ENCODE results near the gene FSD1.
A peak's percentile ranks its signal among the peaks of the same experiment; 100 is the strongest.

The FSD1 gene

DNA sequence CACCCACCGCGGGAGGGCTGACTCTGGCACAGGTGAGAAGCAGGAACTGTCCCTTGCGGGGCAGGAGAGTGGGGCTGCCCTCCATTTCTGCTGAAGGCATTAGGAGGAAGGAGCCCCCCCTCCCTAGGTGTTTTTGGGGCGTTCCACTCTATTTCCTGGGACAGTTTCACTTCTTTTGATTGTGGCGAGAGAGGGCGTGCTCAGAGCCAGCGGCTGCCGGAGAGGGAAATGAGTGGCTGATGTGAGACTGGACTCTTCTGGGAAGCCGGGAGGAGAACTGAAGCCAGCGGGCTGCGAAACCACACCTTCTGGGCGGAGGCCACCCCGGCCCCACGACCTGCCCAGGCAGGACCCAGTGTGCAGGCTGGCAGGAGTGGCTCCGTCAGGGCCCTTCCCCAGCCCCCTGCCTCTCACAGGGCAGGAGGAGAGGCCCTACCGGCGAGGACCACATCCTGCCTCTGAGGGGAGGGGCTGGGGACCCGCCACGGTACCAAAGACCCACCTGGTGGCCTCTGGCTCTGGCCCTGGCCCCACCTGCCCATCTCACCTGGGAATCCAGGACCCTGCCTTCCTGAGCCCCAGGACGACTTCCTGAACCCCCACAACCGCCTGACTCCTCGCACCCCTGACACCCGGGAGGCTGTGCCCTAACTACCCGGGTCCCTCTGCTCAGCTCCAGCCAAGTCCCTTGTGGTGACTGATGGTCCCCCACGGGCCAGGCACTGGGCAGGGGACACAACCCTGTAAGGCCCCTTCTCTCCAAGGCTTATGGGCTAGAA is 64.9 kb downstream of the FSD1 start:
- no peak overlapping the region for H4K12ac ChIP-seq (ENCODE audit: low read depth, low read length)
- DNase-seq, result no peak
- H3K14ac ChIP-seq (ENCODE audit: low read length), result no peak overlapping the region
- peaks cover 20% of the 10 kb centered on the region for H3K79me2 ChIP-seq (ENCODE audit: control insufficient read depth, insufficient read depth, low read length, poor library complexity)
- no peak overlapping the region for H2BK12ac ChIP-seq (ENCODE audit: low read length)
- H2AK5ac ChIP-seq (ENCODE audit: low read length), result no peak overlapping the region
- peak overlapping the region; percentile 17 for H3K4ac ChIP-seq (ENCODE audit: low read depth, low read length)
- H3K9me3 ChIP-seq (ENCODE audit: insufficient read depth, low read depth, low read length), result peaks cover 2% of the 10 kb centered on the region
- no peaks in the 10 kb centered on the region for H3K27me3 ChIP-seq (ENCODE audit: insufficient read depth, low read length)
- H3K27ac ChIP-seq (ENCODE audit: low read depth, low read length), result no peak overlapping the region
- H2BK120ac ChIP-seq (ENCODE audit: insufficient read depth, low read length, poor library complexity), result no peak overlapping the region
- H3K23ac ChIP-seq (ENCODE audit: low read length), result no peak overlapping the region
- H3K4me3 ChIP-seq (ENCODE audit: low read depth, low read length), result no peak overlapping the region
- no peak overlapping the region for H3K9ac ChIP-seq (ENCODE audit: low read length)
- H4K8ac ChIP-seq (ENCODE audit: low read depth, low read length), result no peak overlapping the region
- no peak overlapping the region for H3K4me2 ChIP-seq (ENCODE audit: low read length)
- peak overlapping the region; percentile 6 for H3K18ac ChIP-seq (ENCODE audit: low read length)
- H3K4me1 ChIP-seq (ENCODE audit: control insufficient read depth in 1 of 2, insufficient read depth in 2 of 2, low read length in 2 of 2), result peaks cover 21 to 23% of the 10 kb centered on the region in 2 experiments
- peaks cover 49 to 53% of the 10 kb centered on the region in 2 experiments for H3K36me3 ChIP-seq (ENCODE audit: control insufficient read depth in 1 of 2, insufficient read depth in 2 of 2, low read length in 2 of 2)
- H2BK5ac ChIP-seq (ENCODE audit: low read depth, low read length, poor library complexity), result no peak overlapping the region
- H2AFZ ChIP-seq (ENCODE audit: insufficient read depth, low read length, poor library complexity), result no peak overlapping the region
- no peak overlapping the region for H4K91ac ChIP-seq (ENCODE audit: low read depth, low read length)
- H3K79me1 ChIP-seq (ENCODE audit: low read length), result peaks cover 13% of the 10 kb centered on the region
- WGBS (ENCODE audit: extremely low coverage, insufficient coverage, insufficient read length), result no CpG with 5 or more reads among the region's 25 CpGs

DNA sequence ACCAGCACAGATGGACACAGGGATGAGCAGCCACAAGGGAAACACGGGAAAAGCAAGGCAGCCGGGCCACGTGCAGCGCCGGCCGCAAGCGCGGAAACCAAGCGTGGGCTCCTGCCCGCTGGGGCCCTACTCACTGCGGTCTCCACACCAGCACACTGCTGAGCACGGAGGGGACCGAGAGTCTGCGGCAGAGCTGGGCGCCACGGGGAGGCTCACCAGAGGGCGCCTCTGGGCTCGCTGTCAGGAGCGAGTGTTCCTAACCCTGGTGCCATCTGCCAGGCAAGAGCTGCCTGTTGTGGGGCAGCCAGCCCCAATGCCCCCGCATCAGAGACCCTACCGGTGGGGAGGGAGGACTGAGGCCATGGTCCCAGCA is 65.5 kb downstream of the FSD1 start:
- no peaks in the 10 kb centered on the region for H3K27me3 ChIP-seq (ENCODE audit: insufficient read depth, low read length)
- H3K9ac ChIP-seq (ENCODE audit: low read length), result no peak overlapping the region
- H3K27ac ChIP-seq (ENCODE audit: low read depth, low read length), result no peak overlapping the region
- H3K4me2 ChIP-seq (ENCODE audit: low read length), result no peak overlapping the region
- H3K23ac ChIP-seq (ENCODE audit: low read length), result no peak overlapping the region
- H3K18ac ChIP-seq (ENCODE audit: low read length), result peak overlapping the region; percentile 18
- no peak overlapping the region for H2AK5ac ChIP-seq (ENCODE audit: low read length)
- H2BK12ac ChIP-seq (ENCODE audit: low read length), result no peak overlapping the region
- no peak overlapping the region for H2BK5ac ChIP-seq (ENCODE audit: low read depth, low read length, poor library complexity)
- no peak overlapping the region for H3K4me3 ChIP-seq (ENCODE audit: low read depth, low read length)
- H4K91ac ChIP-seq (ENCODE audit: low read depth, low read length), result no peak overlapping the region
- H4K8ac ChIP-seq (ENCODE audit: low read depth, low read length), result no peak overlapping the region
- DNase-seq, result peak in 1 of 2 donors; percentile 26
- no peak overlapping the region for H2BK120ac ChIP-seq (ENCODE audit: insufficient read depth, low read length, poor library complexity)
- no peak overlapping the region for H4K12ac ChIP-seq (ENCODE audit: low read depth, low read length)
- no peak overlapping the region for H3K14ac ChIP-seq (ENCODE audit: low read length)
- H3K4me1 ChIP-seq (ENCODE audit: control insufficient read depth in 1 of 2, insufficient read depth in 2 of 2, low read length in 2 of 2), result peaks cover 27 to 29% of the 10 kb centered on the region in 2 experiments
- peaks cover 25% of the 10 kb centered on the region for H3K79me2 ChIP-seq (ENCODE audit: control insufficient read depth, insufficient read depth, low read length, poor library complexity)
- peaks cover 2% of the 10 kb centered on the region for H3K9me3 ChIP-seq (ENCODE audit: insufficient read depth, low read depth, low read length)
- peaks cover 19% of the 10 kb centered on the region for H3K79me1 ChIP-seq (ENCODE audit: low read length)
- peaks cover 48 to 51% of the 10 kb centered on the region in 2 experiments for H3K36me3 ChIP-seq (ENCODE audit: control insufficient read depth in 1 of 2, insufficient read depth in 2 of 2, low read length in 2 of 2)
- no peak overlapping the region for H2AFZ ChIP-seq (ENCODE audit: insufficient read depth, low read length, poor library complexity)
- H3K4ac ChIP-seq (ENCODE audit: low read depth, low read length), result peak overlapping the region; percentile 17
- no CpG with 5 or more reads among the region's 21 CpGs for WGBS (ENCODE audit: extremely low coverage, insufficient coverage, insufficient read length)

DNA sequence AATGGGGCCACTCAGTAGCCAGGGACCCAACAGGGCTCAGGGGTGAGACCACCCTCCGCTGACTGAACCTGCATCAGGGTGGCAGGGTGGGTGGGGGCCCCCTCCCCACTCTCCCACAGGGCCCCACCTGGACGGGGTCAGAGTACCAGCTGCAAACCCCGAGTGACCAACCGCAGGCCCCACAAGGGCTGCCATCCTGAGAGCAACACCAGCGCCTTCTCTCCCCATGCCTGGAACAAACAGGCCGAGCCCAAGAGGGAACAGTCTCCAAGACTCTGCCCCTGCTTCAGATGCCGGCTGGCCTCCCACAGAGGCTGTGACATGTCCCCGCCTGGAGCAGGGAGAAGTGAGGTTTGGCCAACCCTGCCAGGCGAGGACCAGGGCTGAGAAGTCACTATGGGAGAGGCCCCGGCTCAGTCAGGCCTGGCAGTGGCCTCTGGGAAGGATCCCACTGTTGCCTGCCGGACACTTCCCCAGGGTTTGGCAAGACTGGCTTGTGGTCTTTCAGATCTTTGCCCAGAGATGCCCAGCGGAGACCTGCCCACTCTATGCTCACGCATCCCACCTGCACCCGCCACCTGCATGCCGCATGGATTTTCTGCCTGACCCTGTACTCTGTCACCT is 66.1 kb downstream of the FSD1 start:
- no peak overlapping the region for H3K23ac ChIP-seq (ENCODE audit: low read length)
- peak overlapping the region; percentile 20 for H3K18ac ChIP-seq (ENCODE audit: low read length)
- H2BK5ac ChIP-seq (ENCODE audit: low read depth, low read length, poor library complexity), result no peak overlapping the region
- no peak overlapping the region for H4K91ac ChIP-seq (ENCODE audit: low read depth, low read length)
- no peak overlapping the region for H4K8ac ChIP-seq (ENCODE audit: low read depth, low read length)
- no peak overlapping the region for H3K27ac ChIP-seq (ENCODE audit: low read depth, low read length)
- H2AK5ac ChIP-seq (ENCODE audit: low read length), result no peak overlapping the region
- peaks cover 32 to 36% of the 10 kb centered on the region in 2 experiments for H3K4me1 ChIP-seq (ENCODE audit: control insufficient read depth in 1 of 2, insufficient read depth in 2 of 2, low read length in 2 of 2)
- no peak overlapping the region for H2AFZ ChIP-seq (ENCODE audit: insufficient read depth, low read length, poor library complexity)
- H3K14ac ChIP-seq (ENCODE audit: low read length), result no peak overlapping the region
- H4K12ac ChIP-seq (ENCODE audit: low read depth, low read length), result no peak overlapping the region
- H3K9me3 ChIP-seq (ENCODE audit: insufficient read depth, low read depth, low read length), result peaks cover 2% of the 10 kb centered on the region
- H3K79me1 ChIP-seq (ENCODE audit: low read length), result peaks cover 22% of the 10 kb centered on the region
- whole genome bisulfite sequencing (ENCODE audit: extremely low coverage, insufficient coverage, insufficient read length), result no CpG with 5 or more reads among the region's 15 CpGs
- peaks cover 41 to 44% of the 10 kb centered on the region in 2 experiments for H3K36me3 ChIP-seq (ENCODE audit: control insufficient read depth in 1 of 2, insufficient read depth in 2 of 2, low read length in 2 of 2)
- H3K4ac ChIP-seq (ENCODE audit: low read depth, low read length), result peak overlapping the region; percentile 17
- no peak overlapping the region for H3K9ac ChIP-seq (ENCODE audit: low read length)
- H3K79me2 ChIP-seq (ENCODE audit: control insufficient read depth, insufficient read depth, low read length, poor library complexity), result peaks cover 26% of the 10 kb centered on the region
- H2BK12ac ChIP-seq (ENCODE audit: low read length), result no peak overlapping the region
- H3K4me3 ChIP-seq (ENCODE audit: low read depth, low read length), result no peak overlapping the region
- H3K4me2 ChIP-seq (ENCODE audit: low read length), result no peak overlapping the region
- no peaks in the 10 kb centered on the region for H3K27me3 ChIP-seq (ENCODE audit: insufficient read depth, low read length)
- H2BK120ac ChIP-seq (ENCODE audit: insufficient read depth, low read length, poor library complexity), result no peak overlapping the region
- DNase-seq, result no peak

DNA sequence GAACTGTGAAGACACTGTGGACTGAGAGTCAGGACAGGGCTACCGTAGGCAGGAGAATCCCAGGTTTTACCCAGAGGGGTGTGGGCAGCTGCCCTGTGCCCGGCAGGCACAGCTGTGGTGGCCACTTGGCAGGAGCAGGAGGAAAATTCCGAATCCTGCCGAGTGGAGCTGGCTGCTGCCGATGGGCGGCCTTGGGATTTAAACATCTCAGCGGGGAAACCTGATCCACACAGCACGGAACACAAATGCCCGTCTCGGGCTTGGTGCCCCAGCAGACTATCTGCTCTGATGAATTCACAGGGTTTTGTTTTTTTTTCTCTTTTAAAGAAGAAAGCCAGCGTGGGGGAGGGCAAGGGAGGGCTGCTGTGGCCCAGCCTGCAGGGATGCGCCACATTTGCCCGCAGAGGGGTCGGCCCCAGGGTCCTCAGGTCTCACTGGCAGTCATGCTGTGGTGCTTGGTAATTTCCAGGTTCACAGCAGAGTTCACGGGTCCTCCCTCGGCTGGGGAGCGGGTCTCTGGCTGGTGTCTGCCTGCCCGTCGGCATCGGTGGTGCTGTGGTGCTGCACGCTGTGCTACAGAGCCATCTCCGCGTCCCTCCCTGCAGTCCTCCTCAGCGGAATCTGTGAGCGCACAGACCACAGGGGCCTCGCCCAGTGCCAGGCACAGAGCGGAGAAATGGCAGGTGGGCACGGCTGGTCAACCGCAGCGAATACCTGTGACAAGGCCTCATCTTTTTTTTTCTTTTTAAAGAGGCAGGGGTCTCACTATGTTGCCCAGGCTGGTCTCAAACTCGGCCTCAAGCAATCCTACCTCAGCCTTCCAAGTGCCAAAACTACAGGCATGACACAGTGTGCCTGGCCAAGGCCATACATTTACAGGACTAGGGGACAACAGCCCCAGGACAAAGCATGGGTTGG is 67.1 kb downstream of the FSD1 start:
- H2AK5ac ChIP-seq (ENCODE audit: low read length), result no peak overlapping the region
- H3K18ac ChIP-seq (ENCODE audit: low read length), result peak overlapping the region; percentile 7
- peaks cover 30% of the 10 kb centered on the region for H3K79me1 ChIP-seq (ENCODE audit: low read length)
- H3K14ac ChIP-seq (ENCODE audit: low read length), result no peak overlapping the region
- no peak overlapping the region for H2BK5ac ChIP-seq (ENCODE audit: low read depth, low read length, poor library complexity)
- no peaks in the 10 kb centered on the region for H3K27me3 ChIP-seq (ENCODE audit: insufficient read depth, low read length)
- H2AFZ ChIP-seq (ENCODE audit: insufficient read depth, low read length, poor library complexity), result no peak overlapping the region
- H3K4me1 ChIP-seq (ENCODE audit: control insufficient read depth in 1 of 2, insufficient read depth in 2 of 2, low read length in 2 of 2), result peaks cover 41 to 45% of the 10 kb centered on the region in 2 experiments
- no peak overlapping the region for H3K4me3 ChIP-seq (ENCODE audit: low read depth, low read length)
- H3K4me2 ChIP-seq (ENCODE audit: low read length), result no peak overlapping the region
- no peak overlapping the region for H3K9ac ChIP-seq (ENCODE audit: low read length)
- H3K27ac ChIP-seq (ENCODE audit: low read depth, low read length), result no peak overlapping the region
- H4K12ac ChIP-seq (ENCODE audit: low read depth, low read length), result no peak overlapping the region
- peaks cover 26% of the 10 kb centered on the region for H3K79me2 ChIP-seq (ENCODE audit: control insufficient read depth, insufficient read depth, low read length, poor library complexity)
- DNase-seq, result no peak
- no peak overlapping the region for H3K23ac ChIP-seq (ENCODE audit: low read length)
- peak overlapping the region; percentile 35 for H3K4ac ChIP-seq (ENCODE audit: low read depth, low read length)
- no peak overlapping the region for H4K8ac ChIP-seq (ENCODE audit: low read depth, low read length)
- no CpG with 5 or more reads among the region's 31 CpGs for WGBS (ENCODE audit: extremely low coverage, insufficient coverage, insufficient read length)
- H4K91ac ChIP-seq (ENCODE audit: low read depth, low read length), result no peak overlapping the region
- no peak overlapping the region for H2BK120ac ChIP-seq (ENCODE audit: insufficient read depth, low read length, poor library complexity)
- peaks cover 2% of the 10 kb centered on the region for H3K9me3 ChIP-seq (ENCODE audit: insufficient read depth, low read depth, low read length)
- H3K36me3 ChIP-seq (ENCODE audit: control insufficient read depth in 1 of 2, insufficient read depth in 2 of 2, low read length in 2 of 2), result peaks cover 32 to 35% of the 10 kb centered on the region in 2 experiments
- H2BK12ac ChIP-seq (ENCODE audit: low read length), result no peak overlapping the region

Measured in trophoblast cell (in vitro differentiated cells and primary cell).